ENCODE results near the gene TMOD3. TPM values are rescaled to one million over a fixed set of nuclear protein-coding genes. Genes with fewer than 3 reads are reported as not detected.

Gene TMOD3
- total RNA-seq, 1 donor from 2014 or later: 30.9 TPM

GRCh38 chr15:51866751-51867150, 37.3 kb downstream of the TMOD3 start:
- TF ChIP-seq CTCF (IDR thresholded peaks at IDR 0.05; ENCODE audit: borderline replicate concordance): no peak
- Histone ChIP-seq H3K4me1 (peaks cover 16% of the 10 kb centered on the region), H3K27me3 (ENCODE audit: low read depth) (no peaks in the 10 kb centered on the region), H3K4me3 (no peak overlapping the region), H3K9me3 (replicated peaks) (peaks cover 6% of the 10 kb centered on the region), H3K36me3 (peaks cover 64% of the 10 kb centered on the region), H3K27ac (replicated peaks) (no peak overlapping the region)
- intact Hi-C loops (cut with micrococcal nuclease): no loop called here
- no peak for DNase-seq

GRCh38 chr15:51869060-51869421, 39.6 kb downstream of the TMOD3 start:
- Histone ChIP-seq H3K4me3 (no peak overlapping the region), H3K27me3 (ENCODE audit: low read depth) (no peaks in the 10 kb centered on the region), H3K36me3 (peaks cover 61% of the 10 kb centered on the region), H3K27ac (replicated peaks) (no peak overlapping the region), H3K4me1 (peaks cover 10% of the 10 kb centered on the region), H3K9me3 (replicated peaks) (peaks cover 6% of the 10 kb centered on the region)
- intact Hi-C loops (cut with micrococcal nuclease): no loop called here
- no peak for TF ChIP-seq CTCF (IDR thresholded peaks at IDR 0.05; ENCODE audit: borderline replicate concordance)
- DNase-seq: no peak

GRCh38 chr15:51870774-51871173, 41.3 kb downstream of the TMOD3 start:
- no peak for TF ChIP-seq CTCF (IDR thresholded peaks at IDR 0.05; ENCODE audit: borderline replicate concordance)
- intact Hi-C loops (cut with micrococcal nuclease): no loop called here
- Histone ChIP-seq H3K4me1 (peaks cover 27% of the 10 kb centered on the region), H3K27me3 (ENCODE audit: low read depth) (no peaks in the 10 kb centered on the region), H3K36me3 (peaks cover 50% of the 10 kb centered on the region), H3K4me3 (no peak overlapping the region), H3K27ac (replicated peaks) (no peak overlapping the region), H3K9me3 (replicated peaks) (peaks cover 6% of the 10 kb centered on the region)
- DNase-seq: no peak

GRCh38 chr15:51874751-51875644, 45.5 kb downstream of the TMOD3 start:
- H3K27ac ChIP-seq (replicated peaks): peak overlapping the region; percentile 65
- H3K36me3 ChIP-seq: peaks cover 25% of the 10 kb centered on the region
- H3K9me3 ChIP-seq (replicated peaks): peaks cover 6% of the 10 kb centered on the region
- H3K4me1 ChIP-seq: peaks cover 51% of the 10 kb centered on the region
- intact Hi-C loops (cut with micrococcal nuclease): no loop called here
- no peak for TF ChIP-seq CTCF (IDR thresholded peaks at IDR 0.05; ENCODE audit: borderline replicate concordance)
- no peak overlapping the region for H3K4me3 ChIP-seq
- no peaks in the 10 kb centered on the region for H3K27me3 ChIP-seq (ENCODE audit: low read depth)
- no peak for DNase-seq

- Histone ChIP-seq H3K36me3 (peaks cover 13% of the 10 kb centered on the region), H3K27ac (replicated peaks) (peak overlapping the region; percentile 65), H3K27me3 (ENCODE audit: low read depth) (no peaks in the 10 kb centered on the region), H3K4me3 (no peak overlapping the region), H3K9me3 (replicated peaks) (no peaks in the 10 kb centered on the region), H3K4me1 (peaks cover 60% of the 10 kb centered on the region)
- no peak for TF ChIP-seq CTCF (IDR thresholded peaks at IDR 0.05; ENCODE audit: borderline replicate concordance)
- intact Hi-C loops (cut with micrococcal nuclease): no loop called here
- DNase-seq: no peak
These were observed 46.7 kb downstream of the TMOD3 start for GRCh38 chr15:51876169-51876568.
